Kidney capillary endothelial cell (primary cell): ENCODE measurements around the gene EGFR.
"Not testable (repeated sequence)": the region's sequence is repeated elsewhere in the genome, so short reads cannot be mapped to it uniquely, and the experiment has no call there.

Experiments
- DNase-seq: peaks from one replicate; pipeline ENCODE4 v3.0.0-alpha.2; 2018; ENCODE audit warnings: low spot score

Gene EGFR

GRCh38 chr7:55013851-55014250 lies 5.0 kb upstream of the EGFR start:
- no peak for DNase-seq

- no peak for DNase-seq
Measured at GRCh38 chr7:55016061-55016745, 2.6 kb upstream of the EGFR start.

GRCh38 chr7:55016746-55017090 lies 2.1 kb upstream of the EGFR start:
- DNase-seq, result no peak

- no peak for DNase-seq
Measured at GRCh38 chr7:55017841-55018240, 976 bp upstream of the EGFR start.

- DNase-seq, result no peak
Measured at GRCh38 chr7:55019191-55019690, 424 bp downstream of the EGFR start.

- no peak for DNase-seq
Measured at GRCh38 chr7:55019691-55020465, 1.1 kb downstream of the EGFR start.

GRCh38 chr7:55020466-55020871 lies 1.7 kb downstream of the EGFR start:
- no peak for DNase-seq

GRCh38 chr7:55021053-55021452 lies 2.2 kb downstream of the EGFR start:
- no peak for DNase-seq

GRCh38 chr7:55022002-55022985 lies 3.5 kb downstream of the EGFR start:
- no peak for DNase-seq

- no peak for DNase-seq
Measured at GRCh38 chr7:55023841-55024505, 5.2 kb downstream of the EGFR start.

- no peak for DNase-seq
Measured at GRCh38 chr7:55024776-55025175, 6.0 kb downstream of the EGFR start.

GRCh38 chr7:55026086-55026790 lies 7.4 kb downstream of the EGFR start:
- DNase-seq, result no peak

GRCh38 chr7:55026867-55027490 lies 8.2 kb downstream of the EGFR start:
- DNase-seq, result no peak

GRCh38 chr7:55028011-55028410 lies 9.2 kb downstream of the EGFR start:
- no peak for DNase-seq

- DNase-seq, result no peak
Measured at GRCh38 chr7:55030314-55030713, 11.5 kb downstream of the EGFR start.

GRCh38 chr7:55031075-55031474 lies 12.3 kb downstream of the EGFR start:
- DNase-seq, result no peak

GRCh38 chr7:55032069-55032699 lies 13.4 kb downstream of the EGFR start:
- no peak for DNase-seq

GRCh38 chr7:55033236-55033846 lies 14.5 kb downstream of the EGFR start:
- no peak for DNase-seq

- DNase-seq, result no peak
Measured at GRCh38 chr7:55034776-55035175, 16.0 kb downstream of the EGFR start.

GRCh38 chr7:55035410-55035809 lies 16.6 kb downstream of the EGFR start:
- DNase-seq, result not testable (repeated sequence)
